Measurements from ENCODE around the gene TBC1D22B.
"Not testable (repeated sequence)": the region's sequence is repeated elsewhere in the genome, so short reads cannot be mapped to it uniquely, and the experiment has no call there.

The TBC1D22B gene

DNA sequence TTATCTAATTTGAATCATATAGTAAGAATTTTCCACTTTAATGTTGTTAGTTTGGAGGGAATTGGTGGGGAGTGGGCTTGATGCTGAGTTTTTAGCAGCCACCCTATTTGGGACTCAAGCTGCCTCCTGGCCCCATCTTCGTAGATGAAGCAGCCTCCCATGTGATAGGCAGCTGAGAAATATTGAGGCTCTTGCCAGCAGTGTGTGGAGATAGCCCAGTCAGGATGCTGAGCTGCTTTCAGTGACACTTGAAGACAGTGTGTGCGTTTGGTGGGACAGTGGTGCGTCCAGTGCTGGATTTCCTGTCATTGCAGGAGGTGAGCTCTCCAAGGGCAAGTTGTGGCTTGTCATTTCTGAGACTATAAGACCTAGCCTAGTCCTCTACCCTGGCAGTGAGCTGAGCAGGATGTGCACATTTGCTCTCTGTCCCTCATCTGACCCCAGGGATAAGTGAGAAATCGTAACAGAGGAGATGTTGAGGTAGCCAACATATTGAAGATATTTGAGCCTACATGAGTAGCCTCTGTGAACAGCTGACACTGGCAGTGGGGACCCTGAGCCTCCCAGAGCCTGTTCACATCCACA lies 48.4 kb downstream of the TBC1D22B start:
- no peak for DNase-seq

DNA sequence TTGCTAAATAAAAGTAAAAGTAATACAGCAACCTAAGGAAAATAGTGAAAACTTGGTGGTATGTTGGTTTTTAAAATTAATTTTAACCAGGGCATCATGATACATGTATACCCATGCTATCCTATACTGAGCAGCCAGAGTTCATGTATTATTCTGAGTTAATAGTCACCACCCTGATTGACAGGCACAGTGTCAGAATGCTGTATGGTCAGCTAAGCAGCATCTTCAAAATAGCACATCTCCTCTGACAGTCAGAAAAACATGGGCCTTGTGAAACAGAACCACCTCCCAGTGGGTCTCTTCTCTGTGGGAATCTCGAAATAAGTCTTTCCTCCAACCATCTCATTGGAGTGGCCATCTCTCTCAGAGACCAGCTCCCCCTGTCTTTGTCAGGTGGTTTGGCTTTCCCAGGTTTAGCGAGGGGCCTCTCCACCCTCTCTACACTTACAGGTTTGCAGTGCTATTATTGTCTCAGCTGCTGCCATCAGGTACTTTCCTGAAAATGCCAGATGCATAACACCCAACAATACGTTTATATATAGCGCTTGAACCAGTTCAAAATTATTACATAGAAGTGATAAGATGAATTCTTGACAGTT lies 49.2 kb downstream of the TBC1D22B start:
- DNase-seq = no peak

DNA sequence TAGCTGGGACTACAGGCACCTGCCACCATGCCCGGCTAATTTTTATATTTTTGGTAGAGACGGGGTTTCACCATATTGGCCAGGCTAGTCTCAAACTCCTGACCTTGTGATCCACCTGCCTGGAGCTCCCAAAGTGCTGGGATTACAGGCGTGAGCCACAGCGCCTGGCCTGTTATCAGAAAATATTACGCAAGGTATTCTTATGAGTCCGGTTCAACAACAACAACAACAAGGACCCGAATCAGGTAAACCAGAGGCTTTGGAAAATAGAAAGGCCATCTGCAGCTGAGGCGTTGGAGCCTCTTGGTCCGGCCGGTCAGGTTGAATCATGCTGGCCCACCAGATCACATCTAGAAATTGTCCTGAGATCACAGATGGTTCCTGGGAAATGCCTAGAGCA lies 49.9 kb downstream of the TBC1D22B start:
- not testable (repeated sequence) for DNase-seq

DNA sequence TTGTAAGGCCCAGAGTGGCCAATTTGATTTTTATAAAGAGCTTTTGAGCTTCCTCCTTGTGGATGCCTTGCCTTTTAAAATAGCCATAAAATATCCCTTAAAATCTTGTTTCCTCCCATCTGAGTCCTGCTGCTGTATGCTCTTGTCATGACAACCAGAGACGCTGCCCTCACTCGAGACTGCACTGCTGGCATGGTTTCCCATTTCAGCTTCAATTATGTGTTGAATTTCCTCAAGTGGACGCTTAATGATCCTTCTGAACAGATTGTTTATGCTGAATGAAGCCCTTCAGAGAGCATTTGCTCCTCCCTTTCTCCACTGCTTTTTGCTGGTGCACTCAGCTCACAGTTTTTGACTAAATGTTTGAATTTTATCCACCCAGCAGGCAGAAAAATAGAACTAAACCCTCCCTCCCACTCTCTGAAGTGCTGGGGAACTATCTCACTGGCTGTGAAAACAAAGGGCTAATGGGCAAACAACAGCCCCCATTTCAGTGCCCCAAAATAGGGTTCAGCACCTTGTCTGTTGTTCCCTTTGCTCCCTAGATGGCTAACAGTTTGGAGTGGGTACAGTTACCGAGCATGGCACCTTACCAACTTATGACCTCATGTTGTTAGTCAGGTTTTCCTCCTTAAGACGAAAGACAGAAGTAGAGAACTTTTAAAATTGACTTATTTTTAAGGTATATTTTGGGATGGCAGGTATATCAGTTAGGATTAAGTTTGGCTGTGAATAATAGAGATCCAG lies 50.7 kb downstream of the TBC1D22B start:
- DNase-seq = no peak

DNA sequence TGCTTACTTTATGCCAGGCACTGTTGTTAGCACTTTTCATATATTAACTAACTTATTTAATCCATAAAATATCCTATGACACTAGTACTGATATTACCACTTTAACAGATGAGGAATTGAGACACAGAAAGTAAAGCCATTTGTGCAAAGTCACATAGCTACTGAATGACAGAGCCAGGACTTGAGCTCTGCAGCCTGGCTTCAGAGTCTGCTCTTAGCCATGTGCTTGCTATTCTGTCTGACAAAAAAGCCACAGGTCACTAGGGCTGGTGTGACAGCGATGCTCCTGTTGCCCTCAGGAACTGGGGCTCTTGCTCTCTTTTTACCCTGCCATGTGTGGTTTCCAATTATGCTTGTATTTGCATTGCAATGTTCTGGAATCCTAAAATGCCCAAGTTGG lies 51.5 kb downstream of the TBC1D22B start:
- no peak for DNase-seq

DNA sequence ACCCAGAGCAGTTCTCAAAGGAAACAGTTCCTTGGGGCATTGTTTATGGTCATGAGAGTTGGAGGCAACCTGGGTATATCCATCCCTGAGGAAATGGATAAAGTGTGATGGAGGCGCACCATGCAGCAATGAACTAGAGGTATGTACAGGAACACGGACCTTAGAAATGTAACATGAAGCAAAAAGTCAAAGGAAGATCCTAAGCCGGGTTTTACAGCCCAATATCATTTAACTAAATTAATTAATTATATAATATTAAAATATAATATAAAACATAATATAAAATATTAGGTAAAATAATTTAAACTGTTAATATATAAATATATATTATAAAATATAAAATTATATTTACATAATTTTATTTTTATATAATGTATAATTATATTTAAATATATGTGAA lies 52.1 kb downstream of the TBC1D22B start:
- no peak for DNase-seq

DNA sequence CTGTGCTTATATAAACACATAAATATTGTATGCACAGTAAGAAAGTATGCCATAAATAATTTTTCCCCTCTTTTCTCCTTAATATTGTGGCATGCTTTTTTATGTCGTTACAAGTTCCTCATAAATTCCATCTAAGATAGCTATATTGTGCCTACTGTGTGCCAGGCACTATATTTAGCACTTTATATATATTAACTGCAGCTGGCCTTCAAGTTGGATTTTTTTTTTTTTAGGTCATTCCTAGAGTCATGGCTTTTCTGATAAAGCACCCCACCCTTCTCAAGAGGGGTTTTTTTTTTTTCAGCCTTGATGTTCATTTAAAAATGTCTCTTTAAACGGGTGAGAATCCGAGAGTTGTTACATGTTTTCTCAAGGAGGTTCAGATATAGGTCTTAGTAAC lies 53.4 kb downstream of the TBC1D22B start:
- no peak for DNase-seq

DNA sequence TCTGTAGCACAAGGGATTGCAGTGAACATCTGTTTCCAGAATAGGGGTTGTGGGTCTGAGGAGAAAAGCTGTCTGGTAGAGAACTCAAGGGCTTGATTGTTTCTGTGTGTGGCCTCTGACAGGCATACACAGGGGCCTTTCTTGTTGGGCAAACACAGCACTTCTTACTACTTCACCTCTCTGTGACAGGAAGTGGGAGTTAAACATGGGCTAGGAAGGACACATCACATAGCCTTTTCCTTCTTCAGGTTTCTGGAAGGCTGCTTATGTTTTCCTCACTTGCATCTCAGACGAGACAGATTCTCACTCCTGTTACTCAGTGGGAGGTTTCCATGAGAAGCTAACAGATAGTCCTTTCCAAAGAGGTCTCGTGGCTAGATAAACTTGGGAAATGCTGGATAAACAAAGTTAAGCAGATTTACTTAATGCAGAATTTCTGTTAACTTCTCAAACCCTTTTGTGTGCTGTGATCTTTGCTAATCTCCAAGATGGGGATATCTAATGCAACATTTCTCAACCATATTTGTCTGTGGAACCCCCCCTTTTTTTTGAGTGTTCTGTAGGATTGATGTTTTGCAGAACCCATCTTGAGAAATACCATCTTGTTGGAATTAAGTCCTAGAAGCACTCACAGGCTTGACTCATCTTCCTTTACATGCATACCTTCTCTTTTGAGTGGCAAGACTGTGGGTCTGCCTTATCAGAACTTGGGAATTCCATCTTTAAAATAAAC lies 54.3 kb downstream of the TBC1D22B start:
- no peak for DNase-seq

DNA sequence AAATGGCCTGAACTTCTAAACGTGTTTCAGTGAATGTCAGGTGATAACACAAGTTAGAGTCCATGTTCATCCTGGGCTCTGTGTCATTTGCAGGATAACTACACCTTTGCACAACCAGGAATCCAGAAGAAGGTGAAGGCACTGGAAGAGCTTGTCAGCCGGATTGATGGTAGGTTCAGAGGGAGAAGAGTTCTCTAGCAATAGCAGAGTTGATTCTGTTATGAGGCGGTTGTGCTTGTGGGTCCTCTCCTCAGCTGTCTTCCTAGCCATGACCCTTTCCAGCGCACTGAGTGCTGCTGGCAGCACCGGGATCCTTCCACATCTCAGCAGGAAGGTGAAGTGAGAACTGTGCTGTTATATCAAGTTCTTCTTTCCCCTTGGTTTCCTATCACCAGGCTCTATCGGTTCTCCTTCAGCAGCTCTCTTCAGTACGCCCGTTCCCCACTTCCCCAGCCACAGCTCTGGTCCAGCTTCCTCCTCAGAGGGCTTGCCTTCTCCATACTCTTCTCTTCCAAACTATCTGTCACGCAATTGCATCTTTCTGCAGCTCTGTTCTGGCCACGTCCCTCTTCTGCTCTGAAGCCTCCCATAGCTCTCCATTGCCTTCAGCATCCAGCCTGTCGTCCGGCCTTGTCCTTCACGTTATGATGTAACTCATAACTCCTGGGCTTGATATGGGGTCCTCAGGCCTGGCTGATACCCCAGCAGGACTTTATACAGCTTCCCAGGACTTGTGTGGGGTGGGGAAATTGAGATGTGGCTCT lies 56.3 kb downstream of the TBC1D22B start:
- no peak for DNase-seq

DNA sequence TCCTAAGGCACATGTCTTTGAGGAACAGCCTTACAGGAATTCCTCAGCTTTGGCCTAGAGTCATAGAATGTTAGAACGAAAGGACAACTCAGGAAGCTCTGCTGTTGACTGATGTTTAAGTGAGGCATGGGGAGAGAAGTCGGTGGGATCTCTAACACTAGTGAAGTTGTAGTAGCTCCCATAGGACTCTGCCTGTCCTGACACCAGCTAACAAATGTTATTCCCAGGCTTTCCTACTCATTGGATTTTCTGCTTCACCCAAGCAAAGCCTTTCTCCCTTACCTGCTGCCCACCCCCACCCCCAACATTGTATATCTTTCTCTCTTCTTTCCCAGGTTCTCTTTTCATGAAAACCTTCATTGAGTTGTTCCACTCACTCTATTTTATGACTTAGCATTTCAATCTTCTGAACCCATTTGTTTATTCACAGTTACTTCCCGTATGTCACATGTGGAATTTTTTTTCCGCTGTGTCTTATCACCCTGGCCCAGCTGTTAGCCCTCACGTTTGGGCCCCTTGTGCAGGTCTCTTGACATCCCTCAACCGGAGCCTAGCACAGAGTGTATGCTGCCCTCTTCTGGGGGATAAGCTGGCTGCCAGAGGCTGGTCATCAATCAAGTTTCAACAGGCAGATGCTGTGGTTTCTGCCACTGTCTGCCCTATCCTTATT lies 57.0 kb downstream of the TBC1D22B start:
- DNase-seq = peak; percentile 44

DNA sequence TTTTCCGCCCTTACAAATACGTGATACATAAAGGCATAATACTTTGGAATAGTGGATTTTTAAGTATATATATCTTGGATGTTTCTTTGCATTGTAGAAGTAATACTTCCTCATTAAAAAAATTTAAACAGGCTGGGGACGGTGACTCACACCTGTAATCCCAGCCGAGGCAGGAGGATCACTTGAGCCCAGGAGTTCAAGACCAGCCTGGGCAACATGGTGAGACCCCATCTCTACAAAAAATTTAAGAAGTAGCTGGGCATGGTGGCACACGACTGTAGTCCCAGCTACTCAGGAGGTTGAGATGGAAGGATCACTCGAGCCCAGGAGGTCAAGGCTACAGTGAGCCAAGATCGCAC lies 57.6 kb downstream of the TBC1D22B start:
- no peak for DNase-seq

DNA sequence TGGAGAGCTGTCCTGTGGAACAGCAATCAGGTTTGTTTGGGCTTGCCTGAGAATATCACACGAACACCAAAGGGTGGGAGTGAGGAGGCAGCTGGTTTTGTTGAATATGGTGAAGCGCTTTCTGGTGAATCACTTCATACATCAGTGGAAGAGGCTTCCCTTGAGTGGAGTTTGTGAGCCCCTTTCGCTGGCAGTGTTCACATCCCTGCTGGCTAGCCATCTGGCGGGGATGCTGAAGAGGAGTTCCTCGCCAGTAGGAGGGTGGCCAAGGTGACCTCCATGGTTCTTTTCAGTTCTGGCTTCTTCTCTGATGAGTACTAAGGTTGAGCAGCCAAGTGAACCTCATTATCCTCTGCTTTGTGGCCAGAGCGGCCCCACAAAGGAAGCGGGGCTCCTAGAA lies 58.5 kb downstream of the TBC1D22B start:
- no peak for DNase-seq

DNA sequence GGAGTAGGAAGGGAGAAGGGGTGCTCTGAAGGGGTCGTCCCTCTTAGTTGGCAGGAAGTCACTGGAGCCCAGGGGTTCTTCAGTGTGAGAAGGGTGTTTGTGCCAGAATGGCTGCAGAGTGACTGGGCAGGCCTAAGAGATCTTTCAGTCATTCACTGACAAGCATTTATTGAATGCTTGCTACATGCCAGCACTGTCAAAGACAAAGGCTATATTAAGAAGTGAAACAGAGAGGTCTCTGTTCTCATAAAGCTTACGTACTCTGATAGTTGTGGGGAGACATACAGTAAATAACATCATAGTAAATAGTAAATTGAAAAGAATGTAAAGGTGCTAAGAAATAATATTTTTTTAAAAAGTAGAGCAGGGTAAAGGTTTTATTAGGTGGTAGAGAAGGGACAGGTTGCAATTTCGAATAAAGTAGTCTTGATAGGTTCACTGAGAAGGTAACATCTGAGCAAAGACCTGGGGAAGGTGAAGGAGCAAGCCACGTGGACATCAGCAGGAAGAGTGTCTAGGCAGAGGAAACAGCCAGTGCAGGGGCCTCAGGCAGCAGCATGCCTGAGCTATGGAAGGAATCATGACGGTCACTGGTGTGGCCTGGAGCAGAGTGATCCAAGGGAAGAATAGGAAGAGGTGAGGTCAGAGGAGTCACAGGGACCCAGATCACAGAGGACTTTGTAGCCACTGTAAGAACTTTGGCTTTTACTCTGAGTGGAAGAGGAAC lies 59.9 kb downstream of the TBC1D22B start:
- DNase-seq = no peak

DNA sequence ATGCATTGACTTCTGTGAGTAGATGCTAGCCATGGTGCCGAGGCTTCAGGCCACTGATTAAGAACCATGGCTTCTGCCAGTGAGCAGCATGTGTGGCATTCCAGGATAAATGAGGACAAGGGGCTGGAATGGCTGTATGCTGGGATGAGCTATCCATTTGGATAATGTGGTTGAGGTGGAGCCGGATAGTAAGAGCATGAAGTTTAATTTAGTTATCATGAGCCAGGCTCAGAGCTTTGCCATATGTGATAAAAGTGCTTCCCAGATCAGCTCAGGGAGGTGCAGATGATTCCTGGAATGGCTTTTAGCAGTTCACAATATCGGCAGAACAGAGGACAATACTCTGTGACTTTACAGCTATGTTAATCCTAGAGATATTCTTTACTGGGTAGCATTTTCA lies 61.6 kb downstream of the TBC1D22B start:
- DNase-seq = no peak

DNA sequence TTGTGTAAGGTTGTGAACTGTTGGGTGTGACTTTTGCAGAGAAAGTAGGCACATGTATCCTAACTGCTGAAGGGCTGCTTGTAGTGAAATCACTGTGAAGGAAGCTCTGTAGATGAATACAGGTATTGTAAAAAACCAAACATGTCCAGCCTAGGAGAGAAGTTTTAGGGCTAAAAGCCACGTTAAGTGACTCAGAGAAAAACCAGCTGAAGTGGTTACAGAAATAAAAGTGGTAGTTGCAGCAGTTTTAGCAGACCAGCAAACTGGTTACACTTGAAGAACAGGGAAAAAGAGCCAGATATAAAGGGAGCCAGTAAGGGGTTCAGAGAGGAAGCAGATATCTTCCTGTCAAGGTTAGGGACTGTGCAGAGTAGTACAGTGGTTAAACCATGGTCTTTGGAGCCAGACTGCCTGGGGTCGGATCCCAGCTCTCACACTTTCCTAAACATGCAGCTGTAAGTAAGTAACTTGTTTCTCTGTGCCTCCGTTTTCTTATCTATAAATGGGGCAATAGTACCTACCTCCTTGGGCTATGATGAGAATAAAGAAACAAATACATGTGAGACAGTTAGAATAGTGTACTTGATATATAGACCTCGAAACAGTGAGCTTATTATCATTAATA lies 62.4 kb downstream of the TBC1D22B start:
- DNase-seq = no peak

DNA sequence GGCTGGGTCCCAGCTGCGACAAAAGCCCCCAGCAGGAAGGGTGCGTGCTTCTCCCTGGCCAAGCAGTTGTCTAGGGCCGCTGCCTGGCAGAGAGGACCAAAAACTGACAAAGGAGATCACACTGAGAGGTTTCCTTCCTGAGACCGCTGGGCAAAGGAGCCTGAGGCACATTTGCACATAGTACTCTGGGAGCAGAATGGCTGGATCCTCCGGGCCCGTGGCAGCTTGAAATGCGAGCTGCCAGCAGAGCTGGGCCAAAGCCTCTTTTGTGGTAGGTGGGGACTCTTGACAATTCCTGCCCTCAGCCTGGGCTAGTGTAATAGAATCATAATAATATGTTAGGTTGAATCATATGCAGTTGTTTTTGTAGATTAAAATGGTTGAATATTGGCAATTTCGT lies 63.1 kb downstream of the TBC1D22B start:
- no peak for DNase-seq

DNA sequence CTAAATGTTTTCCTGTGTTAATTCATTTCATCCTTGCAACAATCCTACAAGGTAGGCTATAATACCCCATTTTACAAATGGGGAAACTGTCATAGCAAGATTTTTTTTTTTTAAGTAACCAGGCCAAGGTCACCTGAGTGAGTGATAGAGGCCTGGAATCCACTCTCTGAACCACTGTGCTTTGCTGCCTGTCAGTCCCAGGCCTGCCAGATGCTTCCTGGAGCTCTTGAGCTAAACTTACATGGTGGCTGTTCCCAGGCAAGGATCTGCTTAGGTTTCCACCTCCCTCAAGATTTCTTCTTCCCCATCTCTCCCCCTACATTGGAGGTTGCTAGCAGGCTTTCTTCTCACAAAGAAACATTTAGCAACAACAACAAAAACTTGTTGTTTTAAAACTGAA lies 63.5 kb downstream of the TBC1D22B start:
- DNase-seq = no peak

DNA sequence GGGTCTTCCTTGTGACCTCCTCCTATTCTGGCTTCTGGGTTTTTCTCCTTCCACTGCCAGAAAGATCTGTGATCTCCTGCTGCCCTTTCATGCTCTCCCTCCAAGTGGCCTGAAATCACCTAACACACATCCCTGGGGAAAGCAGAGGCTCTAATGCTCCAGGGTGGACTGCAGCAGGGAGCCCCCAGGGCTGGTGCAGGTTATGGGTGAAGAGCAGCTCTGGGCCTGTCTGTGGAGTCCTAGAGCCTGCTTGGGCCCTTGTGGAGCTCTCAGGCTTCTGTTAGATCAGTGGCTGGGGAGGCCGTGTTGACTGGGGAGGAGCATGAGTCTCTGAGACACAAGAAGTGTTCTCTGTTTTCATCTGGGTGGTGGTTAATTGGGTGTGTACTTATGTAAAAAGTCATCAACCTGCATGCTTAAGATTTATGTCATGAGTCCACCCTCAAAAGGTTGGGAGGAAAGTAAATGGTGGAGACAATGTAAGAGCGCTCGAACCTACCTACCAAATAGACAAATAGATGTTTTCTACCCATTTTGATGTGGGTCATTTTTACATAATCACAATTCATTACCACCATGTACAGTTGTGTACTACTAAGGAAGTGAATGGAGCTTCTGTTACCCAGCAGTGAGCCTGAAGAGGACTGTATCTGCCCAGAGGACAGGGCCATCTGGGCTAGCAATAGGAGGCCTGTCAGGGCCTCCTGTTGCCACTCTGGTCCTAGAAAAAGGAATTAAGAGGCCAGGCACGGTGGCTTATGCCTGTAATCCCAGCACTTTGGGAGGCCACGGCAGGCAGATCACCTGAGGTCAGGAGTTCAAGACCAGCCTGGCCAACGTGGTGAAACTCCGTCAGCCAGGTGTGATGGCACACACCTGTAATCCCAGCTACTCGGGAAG lies 64.2 kb downstream of the TBC1D22B start:
- no peak for DNase-seq

DNA sequence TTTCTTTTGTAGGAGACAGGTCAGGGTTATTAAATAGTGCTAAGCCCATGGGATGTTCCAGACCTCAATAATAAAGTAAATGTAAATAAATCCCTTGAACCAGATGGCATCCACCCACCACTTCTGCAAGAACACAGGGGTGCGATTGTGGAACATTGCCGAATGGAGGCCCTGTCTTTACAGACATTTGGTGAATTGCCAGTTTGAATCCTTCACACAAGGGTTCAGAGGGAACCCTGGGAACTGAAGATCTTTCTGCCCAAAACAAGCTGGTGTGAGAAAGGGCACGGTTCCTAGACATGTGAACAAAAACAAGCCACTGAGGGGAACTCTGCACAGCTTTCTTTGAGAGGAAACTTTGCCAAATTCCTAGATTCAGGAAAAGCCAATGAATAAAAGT lies 66.0 kb downstream of the TBC1D22B start:
- no peak for DNase-seq
